Measurements from ENCODE around the gene DOCK1.

Gene DOCK1

GRCh38 chr10:127012071-127012768, 107.0 kb downstream of the DOCK1 start:
- H3K27ac ChIP-seq, result no peak overlapping the region
- no peak for TF ChIP-seq ZFX (IDR thresholded peaks at IDR 0.05; ENCODE audit: borderline replicate concordance)
- TF ChIP-seq CTCF (IDR thresholded peaks at IDR 0.05), result no peak

DNA sequence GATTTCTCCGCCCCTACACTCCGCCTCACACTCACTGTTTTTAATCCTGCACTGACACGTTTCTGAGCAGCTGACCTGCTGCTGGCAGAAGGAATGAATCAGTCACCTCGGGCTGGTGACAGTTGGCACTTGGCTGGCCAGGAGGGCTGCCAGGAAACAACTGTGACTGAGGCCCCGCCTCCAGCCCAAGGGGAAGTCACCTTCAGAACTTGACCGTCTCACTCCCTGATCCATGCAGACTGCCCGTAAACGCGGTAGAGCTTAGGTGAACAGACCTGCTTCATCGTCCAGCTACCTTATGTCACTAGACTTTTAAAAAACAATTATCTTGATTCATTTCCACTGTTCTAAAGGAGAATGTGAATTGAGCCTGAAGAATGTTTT, 107.5 kb downstream of the DOCK1 start:
- TF ChIP-seq CTCF (IDR thresholded peaks at IDR 0.05) (no peak), ZFX (IDR thresholded peaks at IDR 0.05; ENCODE audit: borderline replicate concordance) (no peak)
- no peak overlapping the region for H3K27ac ChIP-seq

DNA sequence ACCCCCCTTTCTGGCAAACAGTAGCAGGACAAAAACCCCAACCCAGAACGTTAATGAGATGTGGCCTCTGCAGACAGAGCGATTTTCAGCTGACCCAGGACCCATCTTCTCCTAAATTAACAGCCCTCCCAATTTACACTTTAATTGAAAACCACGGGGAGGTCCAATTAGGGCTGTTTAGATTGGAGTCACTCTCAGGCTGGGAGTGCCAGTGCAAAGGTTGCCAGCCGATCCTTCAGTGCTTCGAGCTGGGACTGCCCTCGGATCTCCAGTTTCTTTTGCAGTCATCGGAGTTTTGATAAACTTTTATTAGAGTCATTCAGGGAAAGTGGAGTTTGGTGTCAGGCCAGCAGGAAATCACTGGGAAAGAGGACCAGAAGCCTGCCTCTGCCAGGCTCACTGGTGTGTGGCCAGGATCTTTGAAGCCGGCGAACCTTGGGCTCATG, 108.0 kb downstream of the DOCK1 start:
- H3K27ac ChIP-seq, result no peak overlapping the region
- no peak for TF ChIP-seq ZFX (IDR thresholded peaks at IDR 0.05; ENCODE audit: borderline replicate concordance)
- TF ChIP-seq CTCF (IDR thresholded peaks at IDR 0.05), result no peak

GRCh38 chr10:127013691-127014473, 108.7 kb downstream of the DOCK1 start:
- TF ChIP-seq ZFX (IDR thresholded peaks at IDR 0.05; ENCODE audit: borderline replicate concordance), result no peak
- no peak for TF ChIP-seq CTCF (IDR thresholded peaks at IDR 0.05)
- H3K27ac ChIP-seq, result no peak overlapping the region

GRCh38 chr10:127014671-127015070, 109.4 kb downstream of the DOCK1 start:
- H3K27ac ChIP-seq, result no peak overlapping the region
- TF ChIP-seq CTCF (IDR thresholded peaks at IDR 0.05) (no peak), ZFX (IDR thresholded peaks at IDR 0.05; ENCODE audit: borderline replicate concordance) (no peak)

- no peak overlapping the region for H3K27ac ChIP-seq
These were observed 110.1 kb downstream of the DOCK1 start for GRCh38 chr10:127015373-127015772.

More at GRCh38 chr10:127015373-127015772, 110.1 kb downstream of the DOCK1 start:
- no peak for TF ChIP-seq CTCF (IDR thresholded peaks at IDR 0.05)

Data from 22Rv1 (cell line).